ENCODE data around the gene PROCR. TPM values are rescaled to one million over a fixed set of nuclear protein-coding genes. Genes with fewer than 3 reads are reported as not detected.
"Not testable (repeated sequence)": the region's sequence is repeated elsewhere in the genome, so short reads cannot be mapped to it uniquely, and the experiment has no call there.

PROCR gene
- total RNA-seq, 4 donors from 2014 or later, result 11.7 to 59.4 (median 35.9) TPM

DNA sequence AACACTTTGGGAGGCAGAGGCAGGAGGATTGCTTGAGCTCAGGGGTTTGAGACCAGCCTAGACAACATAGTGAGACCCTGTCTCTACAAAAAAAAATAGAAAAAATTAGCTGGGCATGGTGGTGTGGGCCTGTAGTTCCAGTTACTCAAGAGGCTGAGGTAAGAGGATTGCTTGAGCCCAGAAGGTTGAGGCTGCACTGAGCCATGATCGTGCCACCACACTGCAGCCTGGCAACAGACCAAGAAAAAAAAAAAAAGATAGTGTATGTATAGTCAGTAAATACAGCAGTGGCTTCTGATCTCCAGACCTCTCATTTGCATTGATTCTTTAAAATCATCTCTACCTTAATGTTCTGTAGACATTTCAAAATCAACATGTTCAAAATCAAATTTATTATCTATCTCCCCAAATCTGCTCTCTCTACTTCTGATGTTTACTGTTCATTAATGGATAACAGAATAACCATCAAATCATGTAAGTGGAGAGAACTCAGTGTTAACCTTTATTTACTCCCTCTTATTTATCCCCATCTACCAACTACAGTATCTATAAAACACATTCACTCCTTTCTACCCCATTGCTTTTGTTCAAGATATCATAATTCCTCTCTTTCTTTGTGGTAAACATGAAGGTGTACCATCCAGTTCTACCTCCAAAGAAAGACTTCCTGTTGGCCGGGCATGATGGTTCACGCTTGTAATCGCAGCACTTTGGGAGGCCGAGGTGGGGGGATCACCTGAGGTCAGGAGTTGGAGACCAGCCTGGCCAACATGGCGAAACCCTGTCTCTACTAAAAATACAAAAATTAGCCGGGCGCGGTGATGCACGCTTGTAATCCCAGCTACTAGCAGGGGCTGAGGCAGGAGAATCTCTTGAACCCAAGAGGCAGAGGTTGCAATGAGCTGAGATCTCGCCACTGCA is 7.7 kb downstream of the PROCR start:
- 92 to 100% methylated on average over 2 to 9 of the region's 11 CpGs for WGBS, 2 donors (ENCODE audit: low coverage in 1 of 2)
- no peak for ATAC-seq
- TF ChIP-seq, protein P1, sequence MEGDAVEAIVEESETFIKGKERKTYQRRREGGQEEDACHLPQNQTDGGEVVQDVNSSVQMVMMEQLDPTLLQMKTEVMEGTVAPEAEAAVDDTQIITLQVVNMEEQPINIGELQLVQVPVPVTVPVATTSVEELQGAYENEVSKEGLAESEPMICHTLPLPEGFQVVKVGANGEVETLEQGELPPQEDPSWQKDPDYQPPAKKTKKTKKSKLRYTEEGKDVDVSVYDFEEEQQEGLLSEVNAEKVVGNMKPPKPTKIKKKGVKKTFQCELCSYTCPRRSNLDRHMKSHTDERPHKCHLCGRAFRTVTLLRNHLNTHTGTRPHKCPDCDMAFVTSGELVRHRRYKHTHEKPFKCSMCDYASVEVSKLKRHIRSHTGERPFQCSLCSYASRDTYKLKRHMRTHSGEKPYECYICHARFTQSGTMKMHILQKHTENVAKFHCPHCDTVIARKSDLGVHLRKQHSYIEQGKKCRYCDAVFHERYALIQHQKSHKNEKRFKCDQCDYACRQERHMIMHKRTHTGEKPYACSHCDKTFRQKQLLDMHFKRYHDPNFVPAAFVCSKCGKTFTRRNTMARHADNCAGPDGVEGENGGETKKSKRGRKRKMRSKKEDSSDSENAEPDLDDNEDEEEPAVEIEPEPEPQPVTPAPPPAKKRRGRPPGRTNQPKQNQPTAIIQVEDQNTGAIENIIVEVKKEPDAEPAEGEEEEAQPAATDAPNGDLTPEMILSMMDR (IDR thresholded peaks at IDR 0.05), result no peak

DNA sequence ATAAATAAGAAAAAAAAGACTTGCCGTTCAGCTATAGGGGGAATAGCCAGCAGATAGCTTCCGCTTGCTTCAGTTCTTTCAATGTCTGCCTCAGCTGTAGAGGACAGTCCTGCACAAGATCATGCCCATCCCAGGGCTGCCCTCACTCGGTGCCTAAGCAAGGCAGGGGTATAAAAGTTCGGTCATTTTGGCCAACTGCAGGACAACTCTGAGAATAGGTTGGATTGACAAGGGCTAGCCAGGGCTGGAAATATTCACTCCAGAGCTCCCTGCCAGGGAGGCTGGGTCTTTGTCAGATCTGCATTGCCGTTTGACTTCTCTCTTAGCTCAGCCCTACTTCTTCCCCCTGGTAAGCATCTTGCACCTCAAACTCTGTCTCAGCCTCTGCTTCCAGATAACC is 8.4 kb downstream of the PROCR start:
- Histone ChIP-seq H3K4me1 (no peaks in the 10 kb centered on the region), H3K27ac (no peak overlapping the region), H3K27me3 (no peaks in the 10 kb centered on the region), H3K9me3 (no peaks in the 10 kb centered on the region), H3K4me3 (no peak overlapping the region), H3K36me3 (peaks cover 0 to 24% of the 10 kb centered on the region in 2 donors)
- ATAC-seq, result no peak
- TF ChIP-seq, protein P1 (IDR thresholded peaks at IDR 0.05), result no peak
- TF ChIP-seq EP300 (IDR thresholded peaks at IDR 0.05) (no peak), POLR2A (IDR thresholded peaks at IDR 0.05) (no peak), POLR2AphosphoS5 (IDR thresholded peaks at IDR 0.05) (no peak)
- WGBS, 2 donors (ENCODE audit: low coverage in 1 of 2), result 80 to 95% methylated on average over 5 of the region's 5 CpGs

More for the DNA sequence above, 7.7 kb downstream of the PROCR start:
- Histone ChIP-seq H3K9me3 (no peaks in the 10 kb centered on the region), H3K27ac (no peak overlapping the region), H3K27me3 (no peaks in the 10 kb centered on the region), H3K36me3 (peaks cover 0 to 24% of the 10 kb centered on the region in 2 donors), H3K4me3 (no peak overlapping the region), H3K4me1 (no peaks in the 10 kb centered on the region)

DNA sequence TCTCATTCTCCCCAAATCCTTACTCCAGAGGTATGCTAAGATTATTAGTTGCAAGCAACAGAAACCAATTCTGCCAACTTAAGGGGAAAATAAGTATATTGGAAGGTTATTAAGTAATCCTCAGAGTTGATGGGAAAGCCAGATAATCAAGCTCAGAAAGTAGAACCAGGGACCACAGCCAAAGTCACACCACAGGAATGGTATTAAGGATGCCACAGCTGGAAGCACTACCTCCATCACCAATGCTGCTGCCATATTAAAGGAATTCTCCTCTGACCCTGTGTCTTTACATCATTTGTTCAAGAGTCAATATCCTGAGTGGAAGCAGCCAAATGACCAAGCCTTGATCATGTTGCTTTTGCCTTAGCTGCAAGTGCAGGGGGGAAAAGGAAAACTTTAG is 9.9 kb downstream of the PROCR start:
- no peak overlapping the region for H3K27ac ChIP-seq
- H3K36me3 ChIP-seq, result peaks cover 0 to 13% of the 10 kb centered on the region in 2 donors
- H3K4me1 ChIP-seq, result no peaks in the 10 kb centered on the region
- H3K27me3 ChIP-seq, result no peaks in the 10 kb centered on the region
- no peak overlapping the region for H3K4me3 ChIP-seq
- no peak for ATAC-seq
- TF ChIP-seq POLR2AphosphoS5 (IDR thresholded peaks at IDR 0.05), result no peak
- no peak for TF ChIP-seq POLR2A (IDR thresholded peaks at IDR 0.05)
- no peak for TF ChIP-seq EP300 (IDR thresholded peaks at IDR 0.05)
- TF ChIP-seq, protein P1 (IDR thresholded peaks at IDR 0.05), result no peak
- H3K9me3 ChIP-seq, result no peaks in the 10 kb centered on the region

DNA sequence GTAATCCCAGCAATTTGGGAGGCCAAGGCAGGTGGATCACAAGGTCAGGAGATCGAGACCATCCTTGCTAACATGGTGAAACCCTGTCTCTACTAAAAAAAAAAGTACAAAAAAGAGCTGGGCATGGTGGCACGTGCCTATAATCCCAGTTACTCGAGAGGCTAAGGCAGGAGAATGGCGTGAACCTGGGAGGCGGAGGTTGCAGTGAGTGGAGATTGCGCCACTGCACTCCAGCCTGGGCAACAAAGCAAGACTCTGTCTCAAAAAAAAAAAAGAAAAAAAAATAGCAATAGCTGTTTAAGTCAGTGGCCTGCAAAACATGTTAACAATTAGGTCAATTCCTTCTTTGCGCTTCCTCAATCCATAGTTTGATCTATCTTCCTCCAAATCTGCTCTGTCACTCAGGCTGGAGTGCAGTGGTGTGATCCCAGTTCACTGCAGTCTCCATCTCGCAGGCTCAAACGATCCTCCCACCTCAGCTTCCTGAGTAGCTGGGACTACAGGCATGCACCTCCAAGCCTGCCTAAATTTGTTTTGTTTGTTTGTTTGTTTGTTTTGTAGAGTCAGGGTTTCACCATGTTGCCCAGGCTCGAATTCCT is 14.9 kb downstream of the PROCR start:
- peaks cover 0 to 14% (median 3%) of the 10 kb centered on the region in 3 donors for H3K4me1 ChIP-seq
- H3K36me3 ChIP-seq, H3K27ac ChIP-seq, H3K27me3 ChIP-seq, H3K9me3 ChIP-seq, H3K4me3 ChIP-seq, ATAC-seq: not testable (repeated sequence)
- WGBS, 2 donors (ENCODE audit: low coverage in 1 of 2), result 81 to 86% methylated on average over 3 to 9 of the region's 10 CpGs

DNA sequence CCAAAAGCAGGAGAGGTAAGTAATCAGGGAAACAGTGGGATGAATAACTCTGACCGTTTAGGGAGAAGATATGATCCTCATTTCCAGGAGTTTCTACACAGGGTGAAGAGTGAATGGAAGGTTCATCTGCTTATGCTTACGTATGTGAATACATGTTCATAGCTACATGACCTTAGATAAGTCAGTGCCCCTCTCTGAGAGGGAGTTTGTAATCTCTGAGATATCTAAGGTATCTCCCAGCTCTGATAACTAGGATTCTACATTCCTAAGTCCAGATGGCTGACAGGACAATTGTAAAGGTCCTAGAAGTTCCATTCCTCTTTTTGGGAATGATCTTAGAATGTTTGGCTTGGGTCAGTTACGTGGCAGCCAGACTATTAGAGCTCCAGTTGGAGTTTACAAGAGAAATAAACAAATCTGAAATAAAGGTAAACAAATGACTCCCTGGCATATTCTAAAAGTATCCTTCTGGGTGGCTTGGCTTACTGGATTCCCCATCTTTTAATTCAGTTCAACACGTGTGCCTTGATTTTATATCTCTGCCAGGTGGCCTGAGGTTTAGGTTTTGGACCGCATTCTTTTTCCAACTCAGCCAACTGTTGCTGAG is 15.8 kb downstream of the PROCR start:
- WGBS, 2 donors (ENCODE audit: low coverage in 1 of 2), result 33 to 38% methylated on average over 5 of the region's 5 CpGs
- TF ChIP-seq EP300 (IDR thresholded peaks at IDR 0.05), result no peak
- TF ChIP-seq POLR2A (IDR thresholded peaks at IDR 0.05), result no peak
- TF ChIP-seq, protein P1 (IDR thresholded peaks at IDR 0.05), result no peak
- TF ChIP-seq POLR2AphosphoS5 (IDR thresholded peaks at IDR 0.05), result no peak
- no peak for ATAC-seq
- Histone ChIP-seq H3K27me3 (no peaks in the 10 kb centered on the region), H3K4me1 (peaks cover 0 to 22% (median 3%) of the 10 kb centered on the region in 3 donors), H3K36me3 (peaks cover 0 to 5% of the 10 kb centered on the region in 2 donors), H3K4me3 (no peak overlapping the region), H3K27ac (no peak overlapping the region), H3K9me3 (no peaks in the 10 kb centered on the region)

DNA sequence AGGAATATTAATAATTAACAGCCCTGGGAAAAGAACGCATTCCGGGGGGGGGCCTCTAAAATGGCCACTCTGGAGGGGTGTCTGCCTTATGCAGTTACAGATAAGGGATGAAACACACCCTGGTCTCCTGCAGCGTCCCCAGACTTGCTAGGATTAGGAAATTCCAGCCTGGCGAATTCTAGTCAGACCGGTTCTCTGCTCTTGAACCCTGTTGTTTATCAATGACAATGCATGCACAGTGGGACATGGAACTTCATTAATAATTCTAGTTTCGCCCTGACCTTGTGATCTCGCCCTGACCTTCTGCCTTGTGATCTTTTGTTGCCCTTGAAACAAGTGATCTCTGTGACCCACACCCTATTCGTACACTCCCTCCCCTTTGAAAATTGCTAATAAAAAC is 17.4 kb downstream of the PROCR start:
- ATAC-seq, H3K27ac ChIP-seq, H3K4me3 ChIP-seq, H3K27me3 ChIP-seq, H3K36me3 ChIP-seq, H3K9me3 ChIP-seq: not testable (repeated sequence)
- peaks cover 0 to 23% (median 3%) of the 10 kb centered on the region in 3 donors for H3K4me1 ChIP-seq
- WGBS, 2 donors (ENCODE audit: low coverage in 1 of 2), result 86 to 91% methylated on average over 6 to 8 of the region's 8 CpGs
